ENCODE data around the gene EMC7.

GRCh38 chr15:34109797-34110663 lies 8.4 kb upstream of the EMC7 start:
- TF ChIP-seq CTCF (IDR thresholded peaks at IDR 0.05; ENCODE audit: poor library complexity) (peak; percentile 67), EZH2 (IDR thresholded peaks at IDR 0.05; ENCODE audit: borderline replicate concordance) (no peak)
